B cell (primary cell): ENCODE results near the gene DTX3.

ENCODE experiments used
- EZH2 ChIP-seq: IDR thresholded peaks from 2 replicates; pipeline ENCODE4 v1.6.1; 2012; ENCODE audit warnings: borderline replicate concordance, low read depth, mild to moderate bottlenecking, moderate library complexity, low read length; ENCODE audit not compliant: insufficient read depth, poor library complexity, severe bottlenecking
- TF ChIP-seq, protein P1 (sequence below): fragments of 200-600 bp; IDR thresholded peaks from one replicate; pipeline ENCODE4 v1.8.0; 2022; ENCODE audit warnings: antibody characterized with exemption, mild to moderate bottlenecking

- TF ChIP-seq, protein P1, sequence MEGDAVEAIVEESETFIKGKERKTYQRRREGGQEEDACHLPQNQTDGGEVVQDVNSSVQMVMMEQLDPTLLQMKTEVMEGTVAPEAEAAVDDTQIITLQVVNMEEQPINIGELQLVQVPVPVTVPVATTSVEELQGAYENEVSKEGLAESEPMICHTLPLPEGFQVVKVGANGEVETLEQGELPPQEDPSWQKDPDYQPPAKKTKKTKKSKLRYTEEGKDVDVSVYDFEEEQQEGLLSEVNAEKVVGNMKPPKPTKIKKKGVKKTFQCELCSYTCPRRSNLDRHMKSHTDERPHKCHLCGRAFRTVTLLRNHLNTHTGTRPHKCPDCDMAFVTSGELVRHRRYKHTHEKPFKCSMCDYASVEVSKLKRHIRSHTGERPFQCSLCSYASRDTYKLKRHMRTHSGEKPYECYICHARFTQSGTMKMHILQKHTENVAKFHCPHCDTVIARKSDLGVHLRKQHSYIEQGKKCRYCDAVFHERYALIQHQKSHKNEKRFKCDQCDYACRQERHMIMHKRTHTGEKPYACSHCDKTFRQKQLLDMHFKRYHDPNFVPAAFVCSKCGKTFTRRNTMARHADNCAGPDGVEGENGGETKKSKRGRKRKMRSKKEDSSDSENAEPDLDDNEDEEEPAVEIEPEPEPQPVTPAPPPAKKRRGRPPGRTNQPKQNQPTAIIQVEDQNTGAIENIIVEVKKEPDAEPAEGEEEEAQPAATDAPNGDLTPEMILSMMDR: no peak
- TF ChIP-seq EZH2: no peak
Measured at GRCh38 chr12:57563358-57563757, 41.3 kb upstream of the DTX3 start.
